Mammary epithelial cell (primary cell): ENCODE measurements around the gene PANK3.
"Not testable (repeated sequence)": the region's sequence is repeated elsewhere in the genome, so short reads cannot be mapped to it uniquely, and the experiment has no call there.

Experiments used
- EZH2 ChIP-seq: IDR thresholded peaks from 2 replicates; pipeline ENCODE4 v1.6.1; 2012; ENCODE audit warnings: low read length, inconsistent platforms, borderline replicate concordance
- TF ChIP-seq, protein P1 (sequence below), 2 donors: IDR thresholded peaks in 1 of 2; conservative IDR thresholded peaks in 1 of 2; 2 replicates each; pipeline ENCODE4 v1.5.1; 2011 to 2012; ENCODE audit warnings: inconsistent platforms in 2 of 2, low read length in 2 of 2, mild to moderate bottlenecking in 2 of 2, control low read depth in 1 of 2, low read depth in 1 of 2; ENCODE audit not compliant: insufficient read depth in 1 of 2; ENCODE audit errors: extremely low read depth in 1 of 2

- TF ChIP-seq, protein P1, sequence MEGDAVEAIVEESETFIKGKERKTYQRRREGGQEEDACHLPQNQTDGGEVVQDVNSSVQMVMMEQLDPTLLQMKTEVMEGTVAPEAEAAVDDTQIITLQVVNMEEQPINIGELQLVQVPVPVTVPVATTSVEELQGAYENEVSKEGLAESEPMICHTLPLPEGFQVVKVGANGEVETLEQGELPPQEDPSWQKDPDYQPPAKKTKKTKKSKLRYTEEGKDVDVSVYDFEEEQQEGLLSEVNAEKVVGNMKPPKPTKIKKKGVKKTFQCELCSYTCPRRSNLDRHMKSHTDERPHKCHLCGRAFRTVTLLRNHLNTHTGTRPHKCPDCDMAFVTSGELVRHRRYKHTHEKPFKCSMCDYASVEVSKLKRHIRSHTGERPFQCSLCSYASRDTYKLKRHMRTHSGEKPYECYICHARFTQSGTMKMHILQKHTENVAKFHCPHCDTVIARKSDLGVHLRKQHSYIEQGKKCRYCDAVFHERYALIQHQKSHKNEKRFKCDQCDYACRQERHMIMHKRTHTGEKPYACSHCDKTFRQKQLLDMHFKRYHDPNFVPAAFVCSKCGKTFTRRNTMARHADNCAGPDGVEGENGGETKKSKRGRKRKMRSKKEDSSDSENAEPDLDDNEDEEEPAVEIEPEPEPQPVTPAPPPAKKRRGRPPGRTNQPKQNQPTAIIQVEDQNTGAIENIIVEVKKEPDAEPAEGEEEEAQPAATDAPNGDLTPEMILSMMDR (conservative IDR thresholded peaks at IDR 0.05 in 1 of 2, IDR thresholded peaks at IDR 0.05 in 1 of 2; ENCODE audit: extremely low read depth in 1 of 2, insufficient read depth in 1 of 2, low read depth in 1 of 2, low read length in 2 of 2) = not testable (repeated sequence)
- TF ChIP-seq EZH2 = not testable (repeated sequence)
These were observed 44.8 kb downstream of the PANK3 start for GRCh38 chr5:168534351-168534750.
